ENCODE data around the gene SLC39A12.

Gene SLC39A12

DNA sequence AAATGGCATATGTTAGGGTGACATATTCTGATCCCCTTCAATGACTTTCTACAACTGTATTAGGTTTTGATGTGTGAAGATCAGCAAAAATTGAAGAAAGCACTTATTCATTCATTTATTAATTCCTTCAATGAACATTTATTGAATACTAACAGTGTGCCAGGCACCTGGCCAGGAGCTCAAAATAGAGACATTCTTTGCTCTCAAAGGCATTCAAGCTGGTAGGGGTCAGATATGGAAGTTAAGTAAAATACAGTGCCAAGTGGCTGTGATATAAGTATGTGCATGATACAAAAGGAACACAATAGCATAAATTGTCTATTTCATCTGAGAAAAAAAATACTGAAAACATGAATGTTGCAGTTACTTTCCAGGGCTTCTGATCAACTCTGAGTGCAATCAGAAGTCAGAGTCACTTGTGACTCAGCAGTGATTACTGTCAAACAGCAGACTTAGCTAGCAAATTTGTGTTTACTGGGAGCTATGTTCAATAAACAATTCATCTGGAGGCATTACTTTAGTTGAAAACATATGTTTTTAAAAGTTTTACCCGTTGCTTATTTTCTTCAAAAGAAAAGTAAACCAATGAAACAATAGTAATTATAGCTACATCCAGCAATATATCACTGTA lies 128.1 kb downstream of the SLC39A12 start:
- no peaks in the 10 kb centered on the region; the same call in 1 of the 2 replicates for H3K9me2 ChIP-seq (replicated peaks; ENCODE audit: insufficient read depth, low read length)
- no peaks in the 10 kb centered on the region for H3K9me3 ChIP-seq (ENCODE audit: insufficient read depth, low read length)
- H3K4me3 ChIP-seq (ENCODE audit: insufficient read depth, low read length, poor library complexity, severe bottlenecking) = no peak overlapping the region
- H3K4me2 ChIP-seq (ENCODE audit: low read depth, low read length, poor library complexity, severe bottlenecking) = no peak overlapping the region
- no peak for TF ChIP-seq EZH2phosphoT487 (conservative IDR thresholded peaks at IDR 0.05; ENCODE audit: low read length)
- TF ChIP-seq, protein P1, sequence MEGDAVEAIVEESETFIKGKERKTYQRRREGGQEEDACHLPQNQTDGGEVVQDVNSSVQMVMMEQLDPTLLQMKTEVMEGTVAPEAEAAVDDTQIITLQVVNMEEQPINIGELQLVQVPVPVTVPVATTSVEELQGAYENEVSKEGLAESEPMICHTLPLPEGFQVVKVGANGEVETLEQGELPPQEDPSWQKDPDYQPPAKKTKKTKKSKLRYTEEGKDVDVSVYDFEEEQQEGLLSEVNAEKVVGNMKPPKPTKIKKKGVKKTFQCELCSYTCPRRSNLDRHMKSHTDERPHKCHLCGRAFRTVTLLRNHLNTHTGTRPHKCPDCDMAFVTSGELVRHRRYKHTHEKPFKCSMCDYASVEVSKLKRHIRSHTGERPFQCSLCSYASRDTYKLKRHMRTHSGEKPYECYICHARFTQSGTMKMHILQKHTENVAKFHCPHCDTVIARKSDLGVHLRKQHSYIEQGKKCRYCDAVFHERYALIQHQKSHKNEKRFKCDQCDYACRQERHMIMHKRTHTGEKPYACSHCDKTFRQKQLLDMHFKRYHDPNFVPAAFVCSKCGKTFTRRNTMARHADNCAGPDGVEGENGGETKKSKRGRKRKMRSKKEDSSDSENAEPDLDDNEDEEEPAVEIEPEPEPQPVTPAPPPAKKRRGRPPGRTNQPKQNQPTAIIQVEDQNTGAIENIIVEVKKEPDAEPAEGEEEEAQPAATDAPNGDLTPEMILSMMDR (IDR thresholded peaks at IDR 0.05; ENCODE audit: insufficient read depth, low read length, poor library complexity, severe bottlenecking) = no peak
- H3K9ac ChIP-seq (ENCODE audit: low read length) = no peak overlapping the region
- H2AFZ ChIP-seq (ENCODE audit: low read depth, low read length, severe bottlenecking) = no peak overlapping the region
- H3K36me3 ChIP-seq (ENCODE audit: low read length) = no peaks in the 10 kb centered on the region
- H3K79me2 ChIP-seq (ENCODE audit: insufficient read depth, low read length) = no peaks in the 10 kb centered on the region
- H3K27me3 ChIP-seq (ENCODE audit: low read length) = no peaks in the 10 kb centered on the region
- no peak overlapping the region for H3K27ac ChIP-seq (ENCODE audit: low read depth, low read length)
- no peaks in the 10 kb centered on the region for H4K20me1 ChIP-seq (ENCODE audit: low read depth, low read length)
- no peaks in the 10 kb centered on the region for H3F3A ChIP-seq (ENCODE audit: insufficient read depth)

DNA sequence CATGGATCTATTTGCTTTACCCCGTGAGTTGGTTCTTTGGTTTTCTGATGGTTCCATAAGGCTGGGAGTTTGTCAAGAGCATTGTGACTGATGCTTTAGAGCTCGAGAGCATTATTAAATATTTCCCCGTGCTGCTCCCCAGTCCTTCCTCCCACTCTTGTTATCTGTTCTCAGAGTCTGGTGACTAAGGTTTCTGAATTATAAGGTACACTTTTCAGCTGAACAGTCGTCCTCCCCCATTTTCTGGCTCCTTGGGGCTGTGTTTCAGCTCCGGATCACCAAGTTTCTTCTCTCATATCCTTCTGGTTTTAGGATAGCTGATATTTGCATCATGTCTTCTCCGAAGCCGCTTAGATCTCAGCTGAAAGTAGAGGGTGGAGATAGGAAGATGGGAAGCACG lies 130.7 kb downstream of the SLC39A12 start:
- Histone ChIP-seq H4K20me1 (ENCODE audit: low read depth, low read length) (no peaks in the 10 kb centered on the region), H3K36me3 (ENCODE audit: low read length) (no peaks in the 10 kb centered on the region), H3F3A (ENCODE audit: insufficient read depth) (no peaks in the 10 kb centered on the region), H2AFZ (ENCODE audit: low read depth, low read length, severe bottlenecking) (no peak overlapping the region), H3K4me3 (ENCODE audit: insufficient read depth, low read length, poor library complexity, severe bottlenecking) (no peak overlapping the region), H3K27ac (ENCODE audit: low read depth, low read length) (no peak overlapping the region), H3K9me3 (ENCODE audit: insufficient read depth, low read length) (no peaks in the 10 kb centered on the region), H3K9ac (ENCODE audit: low read length) (no peak overlapping the region), H3K9me2 (replicated peaks; ENCODE audit: insufficient read depth, low read length) (no peaks in the 10 kb centered on the region; the same call in 1 of the 2 replicates), H3K27me3 (ENCODE audit: low read length) (no peaks in the 10 kb centered on the region), H3K79me2 (ENCODE audit: insufficient read depth, low read length) (no peaks in the 10 kb centered on the region), H3K4me2 (ENCODE audit: low read depth, low read length, poor library complexity, severe bottlenecking) (no peak overlapping the region)
- TF ChIP-seq EZH2phosphoT487 (conservative IDR thresholded peaks at IDR 0.05; ENCODE audit: low read length) = no peak
- TF ChIP-seq, protein P1 (IDR thresholded peaks at IDR 0.05; ENCODE audit: insufficient read depth, low read length, poor library complexity, severe bottlenecking) = no peak

GRCh38 chr10:18085855-18086254 lies 134.1 kb downstream of the SLC39A12 start:
- H3F3A ChIP-seq (ENCODE audit: insufficient read depth) = no peaks in the 10 kb centered on the region
- no peaks in the 10 kb centered on the region for H4K20me1 ChIP-seq (ENCODE audit: low read depth, low read length)
- no peaks in the 10 kb centered on the region for H3K27me3 ChIP-seq (ENCODE audit: low read length)
- H3K9me3 ChIP-seq (ENCODE audit: insufficient read depth, low read length) = no peaks in the 10 kb centered on the region
- no peaks in the 10 kb centered on the region for H3K36me3 ChIP-seq (ENCODE audit: low read length)
- no peak overlapping the region for H2AFZ ChIP-seq (ENCODE audit: low read depth, low read length, severe bottlenecking)
- TF ChIP-seq, protein P1 (IDR thresholded peaks at IDR 0.05; ENCODE audit: insufficient read depth, low read length, poor library complexity, severe bottlenecking) = no peak
- no peak for TF ChIP-seq EZH2phosphoT487 (conservative IDR thresholded peaks at IDR 0.05; ENCODE audit: low read length)
- H3K9ac ChIP-seq (ENCODE audit: low read length) = no peak overlapping the region
- no peak overlapping the region for H3K27ac ChIP-seq (ENCODE audit: low read depth, low read length)
- H3K4me2 ChIP-seq (ENCODE audit: low read depth, low read length, poor library complexity, severe bottlenecking) = no peak overlapping the region
- no peak overlapping the region for H3K4me3 ChIP-seq (ENCODE audit: insufficient read depth, low read length, poor library complexity, severe bottlenecking)
- no peaks in the 10 kb centered on the region for H3K79me2 ChIP-seq (ENCODE audit: insufficient read depth, low read length)
- no peaks in the 10 kb centered on the region; the same call in 1 of the 2 replicates for H3K9me2 ChIP-seq (replicated peaks; ENCODE audit: insufficient read depth, low read length)

Data from SU-DHL-6 (cell line).